COLO668 (cell line): Measurements from ENCODE around the gene AP4S1.
A peak's percentile ranks its signal among the peaks of the same experiment; 100 is the strongest.
"Not testable (repeated sequence)": the region's sequence is repeated elsewhere in the genome, so short reads cannot be mapped to it uniquely, and the experiment has no call there.

Experiments used
- DNase-seq: peaks from one replicate; lab custom pipeline; 2025; ENCODE audit not compliant: unreplicated experiment; lab: John Stamatoyannopoulos, UW

AP4S1 gene, protein sequence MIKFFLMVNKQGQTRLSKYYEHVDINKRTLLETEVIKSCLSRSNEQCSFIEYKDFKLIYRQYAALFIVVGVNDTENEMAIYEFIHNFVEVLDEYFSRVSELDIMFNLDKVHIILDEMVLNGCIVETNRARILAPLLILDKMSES

DNA sequence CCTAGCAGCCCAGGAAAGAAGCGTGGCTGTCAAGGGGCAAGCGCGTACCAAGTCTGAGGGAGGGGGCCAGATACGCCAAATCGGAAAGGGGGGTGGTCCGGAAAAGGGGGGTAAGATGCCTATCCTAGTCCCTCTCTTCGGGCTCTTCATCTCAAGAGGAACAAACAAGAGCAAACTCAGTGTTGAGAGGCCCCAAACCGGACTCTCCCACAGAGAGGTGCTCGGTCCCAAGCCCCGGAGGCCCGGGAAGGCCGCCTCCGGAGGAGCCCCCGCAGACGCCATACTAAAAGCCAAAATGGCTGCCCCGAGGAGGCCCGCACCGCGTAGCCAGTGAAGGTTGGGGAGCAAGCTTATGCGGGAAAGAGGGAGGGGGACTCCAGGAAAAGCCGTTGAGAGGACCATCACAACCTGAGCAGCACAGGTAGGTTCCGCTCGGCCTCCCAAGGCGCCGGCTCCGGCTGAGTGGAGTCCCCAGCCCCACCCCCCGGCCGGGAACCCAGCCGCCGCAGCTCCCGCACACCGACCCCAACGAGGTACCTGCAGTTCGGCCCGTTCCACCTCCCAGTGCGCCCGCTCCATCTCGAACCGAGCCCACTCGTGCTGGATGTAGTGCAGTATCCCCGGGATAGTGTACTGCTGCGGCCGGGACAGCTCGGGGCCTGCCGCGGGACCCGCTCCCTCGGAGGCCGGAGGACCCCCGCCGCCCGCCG is at the start of gene AP4S1:
Gene AP4S1 (plus strand): TSS at position 283 of the 710 bp plus-strand sequence. CDS start 40,548 bp downstream, outside the sequence.
- peak; percentile 60 for DNase-seq

DNA sequence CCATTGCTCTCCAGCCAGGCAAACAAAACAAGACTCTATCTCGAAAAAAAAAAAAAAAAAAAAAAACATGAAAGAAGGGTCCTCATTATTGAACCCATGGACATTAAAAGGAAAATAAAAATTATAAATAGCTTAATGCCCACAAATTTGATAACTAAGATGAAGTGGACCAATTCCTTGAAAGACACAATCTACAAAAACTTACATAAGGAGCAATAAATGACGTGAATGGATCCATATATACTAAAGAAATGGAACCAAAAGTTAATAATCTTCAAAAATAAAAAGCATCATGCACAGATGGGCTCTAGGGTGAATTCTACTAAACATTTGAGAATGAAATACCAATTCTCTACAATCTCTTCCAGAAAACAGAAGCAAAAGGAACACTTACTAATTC is 47.7 kb upstream of the AP4S1 start:
- no peak for DNase-seq

DNA sequence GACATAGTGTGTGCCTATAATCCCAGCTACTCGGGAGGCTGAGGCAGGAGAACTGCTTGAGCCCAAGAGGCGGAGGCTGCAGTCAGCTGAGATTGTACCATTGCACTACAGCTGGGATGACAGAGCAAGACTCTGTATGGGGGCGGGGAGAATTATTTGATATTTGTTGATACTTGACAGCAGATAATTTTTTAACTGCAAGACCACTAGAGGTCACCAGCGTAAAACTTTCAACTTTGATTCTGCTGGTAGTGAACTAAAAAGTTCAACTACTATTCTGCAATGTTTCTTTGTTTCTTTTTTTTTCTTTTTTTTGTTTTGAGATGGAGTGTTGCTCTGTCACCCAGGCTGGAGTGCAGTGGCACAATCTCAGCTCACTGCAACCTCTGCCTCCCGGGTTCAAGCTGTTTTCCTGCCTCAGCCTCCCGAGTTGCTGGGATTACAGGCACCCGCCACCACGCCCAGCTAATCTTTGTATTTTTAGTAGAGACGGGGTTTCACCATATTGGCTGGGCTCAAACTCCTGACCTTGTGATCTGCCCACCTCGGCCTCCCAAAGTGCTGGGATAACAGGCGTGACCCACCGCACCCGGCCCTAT is 45.2 kb upstream of the AP4S1 start:
- not testable (repeated sequence) for DNase-seq

- no peak for DNase-seq
Observed at GRCh38 chr14:30980980-30981379, 44.5 kb upstream of the AP4S1 start.

- no peak for DNase-seq
Observed at GRCh38 chr14:30982533-30982932, 42.9 kb upstream of the AP4S1 start.

DNA sequence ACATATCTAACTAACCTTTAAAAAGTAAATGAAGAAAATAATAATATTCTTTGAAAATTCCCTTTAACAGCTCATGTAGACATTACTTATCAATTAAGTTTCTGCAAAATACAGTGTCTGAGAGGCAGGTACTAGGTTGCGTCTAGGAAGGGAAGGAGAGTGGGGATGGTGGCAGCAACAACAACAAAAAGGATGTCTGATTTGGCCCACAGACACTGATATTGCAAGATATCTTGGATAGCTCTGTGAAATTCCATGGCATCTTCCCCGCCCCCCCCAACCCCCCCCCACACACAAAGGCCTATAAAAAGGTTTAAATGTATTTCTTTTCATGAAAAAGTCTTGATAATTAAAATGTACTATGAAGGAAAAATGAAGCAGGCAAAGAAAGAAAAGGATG is 41.6 kb upstream of the AP4S1 start:
- DNase-seq = no peak

DNA sequence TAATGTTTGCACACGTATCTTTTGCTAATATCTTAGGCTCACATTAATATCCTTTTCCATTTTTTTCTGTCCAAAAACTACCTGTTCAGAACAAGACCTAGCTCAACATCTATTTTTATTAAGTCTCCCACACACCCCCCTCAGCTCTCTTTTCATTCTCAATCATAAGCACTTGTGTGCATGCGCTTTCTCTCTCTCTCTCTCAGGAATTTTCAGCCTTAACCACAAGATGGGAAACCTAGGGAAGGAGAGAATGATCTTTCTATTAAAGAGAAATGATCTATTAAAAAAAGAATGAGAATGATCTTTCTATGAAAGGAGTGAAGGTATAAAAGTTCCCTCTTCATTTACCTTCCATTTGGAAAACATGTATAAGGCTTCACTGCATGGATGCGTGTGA is 39.7 kb upstream of the AP4S1 start:
- no peak for DNase-seq

DNA sequence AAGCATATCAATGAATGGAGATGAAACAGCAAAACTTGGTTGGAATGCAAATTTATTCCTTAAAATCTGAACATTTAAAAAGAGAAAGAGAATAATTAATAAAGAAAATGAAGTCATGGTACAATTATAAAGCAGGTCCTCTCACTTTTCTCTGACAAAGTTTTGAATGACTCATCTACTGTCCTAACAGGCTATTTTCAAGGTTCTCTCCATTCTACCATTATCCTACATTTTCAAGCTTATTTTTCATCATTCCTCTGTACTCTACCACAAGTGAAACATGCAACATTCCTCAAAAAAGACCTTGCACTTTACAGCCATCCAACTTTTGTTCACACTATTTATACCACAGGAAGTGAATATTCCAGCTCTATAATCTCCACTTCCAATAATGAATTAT is 36.9 kb upstream of the AP4S1 start:
- DNase-seq = no peak

DNA sequence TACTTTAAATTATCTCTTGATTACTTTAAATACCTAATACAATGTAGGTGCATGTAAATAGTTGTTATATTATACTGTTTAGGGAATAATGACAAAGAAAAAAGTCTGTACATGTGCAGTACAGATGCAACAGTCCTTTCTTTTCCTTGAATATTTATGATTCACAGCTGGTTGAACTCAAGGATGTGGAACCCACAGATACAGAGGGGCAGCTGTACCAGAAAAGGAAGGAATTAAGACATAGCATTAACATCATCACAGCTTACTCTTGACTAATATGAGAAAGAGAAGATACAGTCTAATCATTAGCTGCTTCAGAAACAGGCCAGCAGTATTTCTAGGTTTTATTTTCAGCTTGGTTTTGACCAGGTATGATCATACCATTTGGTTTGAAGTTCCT is 34.7 kb upstream of the AP4S1 start:
- DNase-seq = no peak

DNA sequence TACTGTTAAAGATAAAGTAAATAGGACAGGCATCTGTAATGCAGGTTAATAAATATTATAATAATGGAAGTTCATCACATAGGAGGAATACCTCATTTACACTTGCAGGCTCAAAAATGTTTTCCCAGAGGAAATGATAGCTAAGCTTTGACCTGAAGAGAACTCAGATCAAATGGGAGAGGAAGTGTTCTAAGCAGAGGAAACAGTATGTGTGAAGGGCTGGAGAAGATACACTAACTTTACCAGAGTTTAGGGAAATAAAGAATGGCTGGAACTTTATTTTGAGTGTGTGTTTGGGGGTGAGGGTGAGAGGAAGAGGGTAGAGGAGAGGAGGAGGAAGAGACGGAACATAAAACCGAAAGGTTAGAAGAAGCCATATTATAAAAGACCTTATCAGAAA is 34.0 kb upstream of the AP4S1 start:
- DNase-seq = no peak

DNA sequence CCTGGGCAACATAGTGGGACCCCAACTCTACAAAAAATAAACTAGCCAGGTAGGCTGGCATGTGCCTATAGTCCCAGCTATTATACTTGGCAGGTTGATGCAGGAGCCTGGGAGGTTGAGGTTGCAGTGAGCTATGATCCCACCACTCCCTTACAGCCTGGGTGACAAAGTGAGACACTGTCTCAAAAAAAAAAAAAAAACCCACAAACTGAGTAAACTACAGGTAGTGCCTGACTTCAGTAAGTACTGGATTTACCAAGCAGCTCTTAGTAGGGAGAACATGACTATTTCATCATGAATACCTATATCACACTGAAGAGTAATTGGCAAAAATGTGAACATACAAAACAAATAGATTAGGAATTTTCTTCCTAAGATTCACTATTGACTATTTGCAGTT is 32.4 kb upstream of the AP4S1 start:
- DNase-seq = no peak

- DNase-seq = no peak
Observed at GRCh38 chr14:30994681-30995620, 30.5 kb upstream of the AP4S1 start.

GRCh38 chr14:30995689-30996088 is 29.8 kb upstream of the AP4S1 start:
- DNase-seq = no peak

GRCh38 chr14:30996892-30997659 is 28.4 kb upstream of the AP4S1 start:
- no peak for DNase-seq

DNA sequence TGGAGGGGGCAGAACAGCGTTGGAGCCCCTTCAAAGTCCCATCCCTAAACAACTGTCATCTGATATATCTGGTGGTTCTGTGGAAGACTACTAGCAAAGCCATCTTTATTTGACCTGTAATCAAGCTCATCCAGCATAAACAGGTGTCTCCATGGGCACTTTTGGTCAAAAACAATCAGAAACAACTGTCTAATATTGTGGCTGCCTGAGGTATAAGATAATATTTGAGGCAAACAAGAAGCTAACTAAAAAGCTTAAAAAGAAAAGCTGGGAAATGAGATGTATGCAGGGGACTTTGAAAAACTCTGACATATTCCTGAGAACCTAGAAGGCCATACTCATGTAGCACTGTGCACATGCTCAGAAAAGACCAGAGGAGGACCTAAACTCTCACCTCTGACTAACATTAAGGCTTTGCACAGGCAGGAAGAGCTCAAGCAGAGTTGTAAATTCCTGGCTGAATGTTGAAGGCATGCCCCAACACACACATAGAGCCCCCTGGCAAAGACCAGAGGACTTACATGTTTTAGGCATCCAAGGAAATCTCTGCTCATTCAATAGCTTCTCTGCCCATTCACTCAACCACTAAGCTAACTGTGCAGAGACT is 27.2 kb upstream of the AP4S1 start:
- no peak for DNase-seq

DNA sequence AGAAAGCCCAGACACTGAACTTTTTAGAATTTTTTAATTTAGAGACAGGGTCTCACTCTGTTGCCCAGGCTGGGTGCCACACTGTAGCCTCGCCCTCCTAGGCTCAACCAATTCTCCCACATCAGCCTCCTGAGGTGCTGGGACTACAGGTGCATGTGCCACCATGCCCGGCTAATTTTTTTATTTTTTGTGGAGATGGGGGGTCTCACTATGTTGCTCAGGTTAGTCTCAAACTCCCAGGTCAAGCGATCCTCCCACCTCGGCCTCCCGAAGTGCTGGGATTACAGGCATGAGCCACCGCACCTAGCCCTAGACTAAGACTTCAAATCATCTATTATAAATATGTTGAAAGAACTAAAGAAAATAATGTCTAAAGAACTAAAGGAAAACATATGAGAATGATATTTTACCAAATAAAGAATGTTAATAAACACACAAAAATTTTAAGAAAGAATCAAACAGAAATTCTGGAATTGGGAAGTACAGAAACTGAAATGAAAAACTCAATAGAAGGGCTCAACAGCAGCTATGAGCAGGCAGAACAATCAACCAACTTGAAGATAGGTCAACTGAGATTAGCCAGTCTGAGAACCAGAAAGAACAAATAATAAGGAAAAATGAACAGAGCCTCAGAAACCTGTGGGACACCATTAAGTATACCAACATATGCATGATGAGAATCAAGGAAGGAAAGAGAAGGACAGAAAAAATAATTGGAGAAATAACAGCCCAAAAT is 26.2 kb upstream of the AP4S1 start:
- no peak for DNase-seq

DNA sequence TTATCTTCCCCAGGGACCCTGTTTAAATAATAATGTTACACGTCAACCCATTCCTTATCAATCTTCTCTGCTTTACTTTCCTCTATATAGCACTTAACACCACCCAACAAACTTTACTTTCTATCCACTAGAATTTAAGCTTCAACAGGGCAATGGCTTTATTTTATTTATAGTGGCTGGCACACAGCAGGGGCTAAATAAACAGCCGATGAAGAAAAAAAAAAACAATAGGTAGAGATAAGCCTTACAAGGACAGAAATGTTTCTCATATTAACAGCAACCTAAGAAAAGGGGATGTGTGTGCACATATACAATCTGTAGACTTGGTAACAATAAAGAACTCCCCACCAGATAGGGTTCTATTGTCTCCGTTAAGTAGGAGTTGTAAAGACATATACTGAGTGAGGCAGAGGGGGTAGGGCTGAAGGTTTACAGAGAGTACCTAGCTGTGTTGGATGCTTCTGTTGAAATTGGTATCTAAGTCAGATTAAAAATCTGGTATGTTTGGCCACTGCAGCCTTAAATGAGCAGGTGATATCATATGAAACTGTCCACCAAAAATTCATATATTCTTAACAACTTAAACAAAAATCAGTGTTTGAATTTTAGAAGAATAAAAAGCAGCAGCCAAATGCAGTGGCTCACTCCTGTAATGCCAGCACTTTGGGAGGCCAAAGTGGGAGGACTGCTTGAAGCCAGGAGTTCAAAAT is 24.7 kb upstream of the AP4S1 start:
- DNase-seq = no peak

GRCh38 chr14:31001339-31001658 is 24.1 kb upstream of the AP4S1 start:
- no peak for DNase-seq

GRCh38 chr14:31003284-31003683 is 22.2 kb upstream of the AP4S1 start:
- no peak for DNase-seq
